ENCODE results near the gene TPST2. TPM values are rescaled to one million over a fixed set of nuclear protein-coding genes. Genes with fewer than 3 reads are reported as not detected.

The TPST2 gene
- total and polyA plus RNA-seq, 9 of the 15 experiments (the other 6 are each of a cell fraction or from before 2014, with no cell fraction given) = 14.2 to 123 (median 60.1) TPM

DNA sequence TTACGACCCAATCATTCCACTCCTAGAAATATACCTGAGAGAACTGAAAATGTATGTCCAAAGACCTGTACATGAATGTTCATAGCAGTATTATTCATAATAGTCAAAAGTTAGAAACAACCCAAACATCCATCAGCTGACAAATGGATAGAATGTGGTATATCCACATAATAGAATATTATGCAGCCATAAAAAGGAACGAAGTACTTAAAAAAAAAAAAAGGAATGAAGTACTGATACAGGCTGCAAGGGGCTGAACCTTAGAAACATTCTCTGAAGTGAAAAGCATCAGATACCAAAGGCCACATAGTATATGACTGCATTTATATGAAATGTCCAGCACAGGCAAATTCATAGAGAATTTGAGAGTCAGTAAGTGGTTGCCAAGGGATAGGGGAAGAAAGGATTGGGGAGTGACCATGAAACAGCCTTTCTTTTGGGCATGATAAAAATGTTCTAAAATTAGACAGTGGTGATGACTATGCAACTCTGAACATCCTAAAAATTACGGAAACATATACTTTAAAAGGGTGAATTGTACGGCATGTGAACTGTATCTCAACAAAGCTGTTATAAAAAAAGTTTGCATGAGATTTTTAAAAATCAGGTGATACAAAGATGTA is 1.8 kb downstream of the TPST2 start (continued):
- TF ChIP-seq, protein P1, sequence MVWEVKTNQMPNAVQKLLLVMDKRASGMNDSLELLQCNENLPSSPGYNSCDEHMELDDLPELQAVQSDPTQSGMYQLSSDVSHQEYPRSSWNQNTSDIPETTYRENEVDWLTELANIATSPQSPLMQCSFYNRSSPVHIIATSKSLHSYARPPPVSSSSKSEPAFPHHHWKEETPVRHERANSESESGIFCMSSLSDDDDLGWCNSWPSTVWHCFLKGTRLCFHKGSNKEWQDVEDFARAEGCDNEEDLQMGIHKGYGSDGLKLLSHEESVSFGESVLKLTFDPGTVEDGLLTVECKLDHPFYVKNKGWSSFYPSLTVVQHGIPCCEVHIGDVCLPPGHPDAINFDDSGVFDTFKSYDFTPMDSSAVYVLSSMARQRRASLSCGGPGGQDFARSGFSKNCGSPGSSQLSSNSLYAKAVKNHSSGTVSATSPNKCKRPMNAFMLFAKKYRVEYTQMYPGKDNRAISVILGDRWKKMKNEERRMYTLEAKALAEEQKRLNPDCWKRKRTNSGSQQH (CRISPR knock-in tag; IDR thresholded peaks at IDR 0.05) = no peak
- TF ChIP-seq RBM25 (IDR thresholded peaks at IDR 0.05; ENCODE audit: low read depth, low read length, severe bottlenecking) = peak; percentile 22
- TF ChIP-seq HOXB6 (CRISPR knock-in tag; IDR thresholded peaks at IDR 0.05; ENCODE audit: borderline replicate concordance) = no peak
- TF ChIP-seq MTA1 (IDR thresholded peaks at IDR 0.05; ENCODE audit: borderline replicate concordance) = no peak
- no peak for TF ChIP-seq DMBX1 (CRISPR knock-in tag; IDR thresholded peaks at IDR 0.05; ENCODE audit: borderline replicate concordance)
- TF ChIP-seq, protein P2, sequence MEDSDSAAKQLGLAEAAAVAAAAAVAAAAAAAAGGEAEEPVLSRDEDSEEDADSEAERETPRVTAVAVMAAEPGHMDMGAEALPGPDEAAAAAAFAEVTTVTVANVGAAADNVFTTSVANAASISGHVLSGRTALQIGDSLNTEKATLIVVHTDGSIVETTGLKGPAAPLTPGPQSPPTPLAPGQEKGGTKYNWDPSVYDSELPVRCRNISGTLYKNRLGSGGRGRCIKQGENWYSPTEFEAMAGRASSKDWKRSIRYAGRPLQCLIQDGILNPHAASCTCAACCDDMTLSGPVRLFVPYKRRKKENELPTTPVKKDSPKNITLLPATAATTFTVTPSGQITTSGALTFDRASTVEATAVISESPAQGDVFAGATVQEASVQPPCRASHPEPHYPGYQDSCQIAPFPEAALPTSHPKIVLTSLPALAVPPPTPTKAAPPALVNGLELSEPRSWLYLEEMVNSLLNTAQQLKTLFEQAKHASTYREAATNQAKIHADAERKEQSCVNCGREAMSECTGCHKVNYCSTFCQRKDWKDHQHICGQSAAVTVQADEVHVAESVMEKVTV (CRISPR knock-in tag; IDR thresholded peaks at IDR 0.05) = no peak
- TF ChIP-seq SETDB1 (IDR thresholded peaks at IDR 0.05; ENCODE audit: low read length) = no peak
- TF ChIP-seq SREBF2 (CRISPR knock-in tag; IDR thresholded peaks at IDR 0.05) = no peak
- TF ChIP-seq, protein P3, sequence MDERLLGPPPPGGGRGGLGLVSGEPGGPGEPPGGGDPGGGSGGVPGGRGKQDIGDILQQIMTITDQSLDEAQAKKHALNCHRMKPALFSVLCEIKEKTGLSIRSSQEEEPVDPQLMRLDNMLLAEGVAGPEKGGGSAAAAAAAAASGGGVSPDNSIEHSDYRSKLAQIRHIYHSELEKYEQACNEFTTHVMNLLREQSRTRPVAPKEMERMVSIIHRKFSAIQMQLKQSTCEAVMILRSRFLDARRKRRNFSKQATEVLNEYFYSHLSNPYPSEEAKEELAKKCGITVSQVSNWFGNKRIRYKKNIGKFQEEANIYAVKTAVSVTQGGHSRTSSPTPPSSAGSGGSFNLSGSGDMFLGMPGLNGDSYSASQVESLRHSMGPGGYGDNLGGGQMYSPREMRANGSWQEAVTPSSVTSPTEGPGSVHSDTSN (CRISPR knock-in tag; IDR thresholded peaks at IDR 0.05; ENCODE audit: low read depth) = no peak
- TF ChIP-seq, protein P3 (tag; conservative IDR thresholded peaks at IDR 0.05; ENCODE audit: low read depth) = no peak
- no peak for TF ChIP-seq TAF7 (tag; IDR thresholded peaks at IDR 0.05)
- TF ChIP-seq ZNF583 (CRISPR knock-in tag; IDR thresholded peaks at IDR 0.05) = no peak
- peak; percentile 78 for TF ChIP-seq TRIM28 (IDR thresholded peaks at IDR 0.05)
- no peak for TF ChIP-seq BCL6 (CRISPR knock-in tag; IDR thresholded peaks at IDR 0.05)
- no peak for TF ChIP-seq KLF6 (CRISPR knock-in tag; IDR thresholded peaks at IDR 0.05; ENCODE audit: borderline replicate concordance)
- TF ChIP-seq RFX1 (IDR thresholded peaks at IDR 0.05) = peak; percentile 72
- TF ChIP-seq, protein P4, sequence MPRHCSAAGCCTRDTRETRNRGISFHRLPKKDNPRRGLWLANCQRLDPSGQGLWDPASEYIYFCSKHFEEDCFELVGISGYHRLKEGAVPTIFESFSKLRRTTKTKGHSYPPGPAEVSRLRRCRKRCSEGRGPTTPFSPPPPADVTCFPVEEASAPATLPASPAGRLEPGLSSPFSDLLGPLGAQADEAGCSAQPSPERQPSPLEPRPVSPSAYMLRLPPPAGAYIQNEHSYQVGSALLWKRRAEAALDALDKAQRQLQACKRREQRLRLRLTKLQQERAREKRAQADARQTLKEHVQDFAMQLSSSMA (CRISPR knock-in tag; IDR thresholded peaks at IDR 0.05) = no peak
- TF ChIP-seq ZNF436 (CRISPR knock-in tag; IDR thresholded peaks at IDR 0.05) = no peak
- TF ChIP-seq ELF1 (tag; IDR thresholded peaks at IDR 0.05) = no peak
- no peak for TF ChIP-seq BDP1 (IDR thresholded peaks at IDR 0.05; ENCODE audit: insufficient read depth, insufficient read length)
- TF ChIP-seq, protein P5, sequence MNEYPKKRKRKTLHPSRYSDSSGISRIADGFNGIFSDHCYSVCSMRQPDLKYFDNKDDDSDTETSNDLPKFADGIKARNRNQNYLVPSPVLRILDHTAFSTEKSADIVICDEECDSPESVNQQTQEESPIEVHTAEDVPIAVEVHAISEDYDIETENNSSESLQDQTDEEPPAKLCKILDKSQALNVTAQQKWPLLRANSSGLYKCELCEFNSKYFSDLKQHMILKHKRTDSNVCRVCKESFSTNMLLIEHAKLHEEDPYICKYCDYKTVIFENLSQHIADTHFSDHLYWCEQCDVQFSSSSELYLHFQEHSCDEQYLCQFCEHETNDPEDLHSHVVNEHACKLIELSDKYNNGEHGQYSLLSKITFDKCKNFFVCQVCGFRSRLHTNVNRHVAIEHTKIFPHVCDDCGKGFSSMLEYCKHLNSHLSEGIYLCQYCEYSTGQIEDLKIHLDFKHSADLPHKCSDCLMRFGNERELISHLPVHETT (CRISPR knock-in tag; conservative IDR thresholded peaks at IDR 0.05 in 1 of 2, IDR thresholded peaks at IDR 0.05 in 1 of 2) = 0 out of 4 replicates have a peak, but pooled peaks of 1 of the 2 experiments have one; percentile 25
- TF ChIP-seq ZNF76 (CRISPR knock-in tag; IDR thresholded peaks at IDR 0.05; ENCODE audit: borderline replicate concordance) = no peak
